HG02623 (cell line): ENCODE data around the gene ZBTB46.

Experiments
- ATAC-seq: cut with Tn5 transposase; IDR thresholded peaks from one replicate; pipeline ENCODE4 v1.9.1; 2021; ENCODE audit warnings: moderate library complexity; ENCODE audit not compliant: unreplicated experiment

Gene ZBTB46

GRCh38 chr20:63769891-63770474 lies 61.1 kb downstream of the ZBTB46 start:
- no peak for ATAC-seq

GRCh38 chr20:63768591-63769515 lies 62.2 kb downstream of the ZBTB46 start:
- no peak for ATAC-seq

DNA sequence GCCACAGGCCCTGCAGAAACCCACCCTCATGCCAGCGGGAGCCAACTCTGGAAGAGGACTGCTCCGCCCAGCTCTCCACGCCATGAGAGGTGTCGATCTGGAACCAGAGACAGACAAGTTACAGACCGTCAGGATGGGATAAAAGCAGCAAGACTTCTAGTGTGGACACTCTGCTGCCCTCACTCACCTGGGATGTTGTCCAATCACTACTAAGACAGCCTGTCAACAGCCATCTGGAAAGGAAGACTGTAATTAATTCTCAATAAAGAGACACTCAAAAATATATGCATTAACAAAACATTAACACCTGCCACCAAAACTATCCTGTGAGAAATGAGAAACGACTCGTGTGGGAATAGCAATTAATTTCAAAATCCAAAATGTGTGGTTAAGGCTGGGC lies 63.2 kb downstream of the ZBTB46 start:
- no peak for ATAC-seq

GRCh38 chr20:63767456-63767855 lies 63.6 kb downstream of the ZBTB46 start:
- no peak for ATAC-seq

DNA sequence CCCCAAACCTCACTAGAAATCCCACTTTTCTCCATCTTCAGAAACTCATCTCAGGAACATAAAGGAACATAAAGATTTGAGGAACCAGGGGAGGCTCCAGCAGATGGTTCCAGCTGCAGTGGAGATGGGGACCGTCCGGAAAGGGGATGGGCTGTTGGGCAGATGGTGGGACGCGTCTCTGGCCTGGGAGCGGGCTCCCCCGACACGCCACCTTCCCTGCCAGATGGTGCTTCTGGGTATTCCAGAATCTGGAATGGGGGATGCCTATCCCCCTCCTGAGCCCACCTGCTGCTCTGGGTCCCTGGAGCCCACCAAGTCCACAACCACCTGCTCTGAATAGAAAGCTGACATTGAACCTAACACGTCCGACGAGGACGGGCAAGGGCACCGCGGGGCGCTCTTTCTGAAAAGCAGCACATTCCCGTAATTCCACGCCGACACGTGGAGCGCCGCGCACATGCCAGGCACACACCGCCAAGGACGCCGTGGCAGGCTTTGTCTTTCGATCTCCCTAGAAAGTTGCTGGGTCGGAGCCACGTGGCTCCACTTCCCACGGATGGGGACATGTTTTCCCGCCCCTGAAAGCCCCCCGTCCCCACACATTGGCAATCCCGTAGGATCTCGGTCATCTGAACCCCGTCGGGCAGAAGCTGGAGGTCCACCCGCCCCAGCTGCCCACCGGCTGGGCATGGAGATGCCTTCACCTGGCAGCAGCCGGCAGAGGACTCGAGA lies 64.2 kb downstream of the ZBTB46 start:
- no peak for ATAC-seq

DNA sequence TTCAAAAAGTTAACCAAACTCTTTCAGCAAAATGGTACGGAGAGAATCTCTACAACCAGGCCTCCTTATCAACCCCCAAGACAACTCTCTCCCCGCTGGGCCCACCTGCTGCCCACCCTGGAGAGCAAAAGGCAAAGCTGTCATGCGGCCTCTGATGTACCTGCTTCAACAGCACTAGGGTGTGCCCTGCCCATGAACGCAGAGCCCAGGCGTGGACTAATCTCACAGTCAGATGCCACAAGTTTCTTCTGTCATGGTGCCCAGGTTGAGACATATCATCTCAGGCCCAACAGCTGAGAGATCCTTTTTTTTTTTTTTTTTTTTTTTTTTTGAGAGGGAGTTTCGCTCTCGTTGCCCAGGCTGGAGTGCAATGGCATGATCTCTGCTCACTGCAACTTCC lies 65.2 kb downstream of the ZBTB46 start:
- ATAC-seq: no peak

GRCh38 chr20:63765082-63765873 lies 65.8 kb downstream of the ZBTB46 start:
- ATAC-seq: no peak

GRCh38 chr20:63759377-63759901 lies 71.6 kb downstream of the ZBTB46 start:
- ATAC-seq: no peak

- ATAC-seq: no peak
These were observed 72.9 kb downstream of the ZBTB46 start for GRCh38 chr20:63758152-63758551.

GRCh38 chr20:63756648-63756991 lies 74.4 kb downstream of the ZBTB46 start:
- no peak for ATAC-seq

DNA sequence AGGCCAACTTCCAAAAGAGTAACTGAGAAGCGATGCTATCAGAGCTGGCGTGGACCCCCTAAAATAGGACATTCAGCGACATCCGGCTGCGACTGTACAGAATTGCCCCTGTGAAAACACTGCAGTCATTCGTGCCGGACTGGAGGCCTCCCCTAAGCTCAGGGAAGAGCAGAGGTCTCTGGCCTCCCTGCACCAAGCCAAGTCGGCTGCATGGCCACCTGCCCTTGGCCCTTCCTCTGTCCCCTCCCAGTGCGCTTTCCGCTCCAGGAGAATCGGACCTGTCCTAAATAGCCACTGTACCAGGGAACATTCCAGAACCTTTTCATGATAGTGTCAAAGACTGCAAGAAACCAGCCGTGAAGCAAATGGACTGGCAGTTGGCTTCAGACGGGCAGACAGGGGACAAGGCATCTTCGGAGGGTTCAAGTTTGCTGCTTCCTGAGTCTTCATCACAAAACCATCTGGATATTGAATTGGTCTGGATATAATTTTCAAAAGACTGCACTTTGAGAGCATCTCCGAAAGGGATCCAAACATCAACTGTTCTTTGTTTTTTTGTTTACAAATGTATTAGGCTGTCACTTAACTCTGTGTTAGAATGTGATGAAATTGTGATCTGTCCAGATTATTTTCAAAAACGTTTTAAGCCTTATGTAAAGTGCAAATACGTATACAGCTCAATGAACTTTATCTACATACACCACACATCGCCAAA lies 75.0 kb downstream of the ZBTB46 start:
- no peak for ATAC-seq

- ATAC-seq: no peak
These were observed 77.1 kb downstream of the ZBTB46 start for GRCh38 chr20:63754008-63754407.

- ATAC-seq: no peak
These were observed 77.7 kb downstream of the ZBTB46 start for GRCh38 chr20:63753381-63753780.

- ATAC-seq: no peak
These were observed 78.5 kb downstream of the ZBTB46 start for GRCh38 chr20:63752411-63753101.

- ATAC-seq: no peak
These were observed 79.4 kb downstream of the ZBTB46 start for GRCh38 chr20:63751471-63752271.

DNA sequence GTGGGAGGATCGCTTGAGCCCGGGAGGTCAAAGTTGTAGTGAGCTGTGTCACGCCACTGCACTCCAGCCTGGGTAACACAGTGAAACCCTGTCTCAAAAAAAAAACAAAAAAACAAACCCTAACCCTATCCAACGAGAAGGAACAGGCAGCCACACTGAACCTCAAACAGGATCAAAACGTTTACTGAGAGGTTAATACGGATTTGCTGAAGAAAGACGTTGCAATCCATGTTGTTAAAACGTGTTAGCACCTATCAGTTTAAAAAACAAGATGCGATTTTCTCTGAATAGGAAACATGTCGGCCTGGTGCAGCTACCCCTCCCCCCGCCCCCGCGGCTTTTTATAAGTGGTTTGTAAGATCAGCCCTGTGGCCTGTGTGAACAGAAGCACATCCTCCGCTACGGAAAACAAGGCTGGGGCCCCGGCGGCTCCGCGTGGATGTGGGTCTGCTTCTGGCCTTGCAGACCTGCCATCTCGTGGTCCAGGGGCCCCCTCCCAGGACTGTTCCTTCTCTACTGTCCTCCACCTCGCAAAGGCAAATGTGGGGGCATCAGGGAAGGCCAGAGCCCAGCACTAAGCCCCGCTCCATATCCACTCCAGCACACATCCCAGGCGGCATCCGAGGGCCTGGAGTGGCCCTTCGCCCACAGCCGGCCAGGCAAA lies 80.1 kb downstream of the ZBTB46 start:
- ATAC-seq: no peak

GRCh38 chr20:63749597-63750508 lies 81.2 kb downstream of the ZBTB46 start:
- no peak for ATAC-seq
